Vagina (tissue), 2 donors: ENCODE results near the gene HM13.

Experiments
- CTCF ChIP-seq, 3 experiments: fragments of 450-650 bp in 2 of 3; fragments of 200-600 bp in 1 of 3; sonication (generic) in 1 of 3; IDR thresholded peaks; one replicate each; pipeline ENCODE4 v1.5.1; 2017 to 2019; ENCODE audit warnings: antibody characterized with exemption in 3 of 3, mild to moderate bottlenecking in 2 of 3, moderate library complexity in 2 of 3
- POLR2AphosphoS5 ChIP-seq, 2 donors: sonication (generic); formaldehyde crosslinking; IDR thresholded peaks; one replicate each; pipeline ENCODE4 v1.9.0; 2017; ENCODE audit warnings: antibody characterized with exemption in 2 of 2, mild to moderate bottlenecking in 2 of 2, low read depth in 1 of 2; ENCODE audit not compliant: insufficient read depth in 1 of 2

GRCh38 chr20:31544600-31544999, 30.4 kb downstream of the HM13 start:
- no peak for TF ChIP-seq POLR2AphosphoS5 (IDR thresholded peaks at IDR 0.05; ENCODE audit: insufficient read depth in 1 of 2, low read depth in 1 of 2)
- no peak for TF ChIP-seq CTCF (IDR thresholded peaks at IDR 0.05)
